HG03521 (cell line): Measurements from ENCODE around the gene SS18L1.

ENCODE experiments used
- ATAC-seq: cut with Tn5 transposase; IDR thresholded peaks from one replicate; pipeline ENCODE4 v1.9.1; 2021; ENCODE audit warnings: mild to moderate bottlenecking, moderate library complexity; ENCODE audit not compliant: unreplicated experiment

The SS18L1 gene

GRCh38 chr20:62168890-62169435 is 25.4 kb downstream of the SS18L1 start:
- ATAC-seq: no peak

- no peak for ATAC-seq
Measured at GRCh38 chr20:62170536-62170935, 27.0 kb downstream of the SS18L1 start.

DNA sequence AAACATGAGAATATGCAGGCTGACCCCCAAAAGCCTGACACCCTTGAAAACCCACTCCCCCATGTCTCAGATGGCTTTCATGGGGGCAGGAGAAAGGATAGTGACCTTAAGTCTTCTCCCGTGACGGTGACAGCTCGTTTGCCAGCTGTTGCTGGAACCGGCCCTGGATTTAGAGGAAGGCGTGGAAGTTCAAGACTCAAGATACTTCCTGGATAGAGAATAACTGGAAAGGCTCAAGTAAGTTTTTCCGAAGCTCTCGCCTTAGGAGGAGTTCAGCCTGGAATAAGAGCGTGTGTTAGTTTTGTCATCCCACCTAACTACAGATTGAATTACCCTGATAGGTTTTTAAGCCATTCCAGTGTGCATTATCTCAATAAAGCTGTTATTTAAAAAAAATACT is 27.7 kb downstream of the SS18L1 start:
- no peak for ATAC-seq

- no peak for ATAC-seq
Measured at GRCh38 chr20:62172666-62173065, 29.1 kb downstream of the SS18L1 start.

GRCh38 chr20:62174021-62174804 is 30.6 kb downstream of the SS18L1 start:
- no peak for ATAC-seq

DNA sequence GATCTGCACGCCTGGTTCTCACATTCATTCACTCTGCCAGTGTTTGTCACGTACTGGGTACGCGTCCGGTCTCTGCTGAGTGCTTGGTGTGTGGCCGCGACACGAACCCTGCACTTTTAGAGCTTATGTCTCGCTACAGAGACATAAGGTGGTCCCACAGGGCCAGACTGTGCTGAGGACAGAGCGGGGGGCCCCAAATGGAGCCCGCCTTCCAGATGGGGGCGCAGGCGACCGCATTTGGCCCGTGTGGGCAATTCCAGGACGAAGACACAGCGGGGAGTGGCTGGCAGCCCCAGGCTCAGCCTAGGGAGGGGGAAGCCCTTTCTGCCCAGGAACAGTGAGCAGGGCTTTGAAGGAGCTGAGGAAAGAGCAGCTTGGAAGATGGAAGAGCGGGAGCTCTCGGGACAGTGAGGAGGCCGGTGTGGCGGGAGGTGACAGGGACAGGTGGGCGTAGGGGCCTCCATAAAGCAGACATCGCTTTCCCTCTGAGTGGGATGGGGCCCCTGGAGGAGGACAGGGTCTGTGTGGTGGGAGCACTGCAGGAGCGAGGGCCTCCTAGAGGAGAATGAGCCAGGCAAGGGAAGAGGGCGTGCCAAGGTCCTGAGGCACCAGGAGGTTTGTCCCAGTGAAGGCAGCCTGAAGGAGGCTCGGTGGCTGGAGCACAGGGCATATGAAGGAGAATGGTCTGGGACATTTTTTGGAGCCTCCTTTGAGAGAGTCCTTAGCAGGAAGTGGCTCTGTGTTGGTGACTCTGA is 31.5 kb downstream of the SS18L1 start:
- no peak for ATAC-seq

- no peak for ATAC-seq
Measured at GRCh38 chr20:62175711-62176110, 32.1 kb downstream of the SS18L1 start.

GRCh38 chr20:62176866-62177265 is 33.3 kb downstream of the SS18L1 start:
- ATAC-seq: no peak

DNA sequence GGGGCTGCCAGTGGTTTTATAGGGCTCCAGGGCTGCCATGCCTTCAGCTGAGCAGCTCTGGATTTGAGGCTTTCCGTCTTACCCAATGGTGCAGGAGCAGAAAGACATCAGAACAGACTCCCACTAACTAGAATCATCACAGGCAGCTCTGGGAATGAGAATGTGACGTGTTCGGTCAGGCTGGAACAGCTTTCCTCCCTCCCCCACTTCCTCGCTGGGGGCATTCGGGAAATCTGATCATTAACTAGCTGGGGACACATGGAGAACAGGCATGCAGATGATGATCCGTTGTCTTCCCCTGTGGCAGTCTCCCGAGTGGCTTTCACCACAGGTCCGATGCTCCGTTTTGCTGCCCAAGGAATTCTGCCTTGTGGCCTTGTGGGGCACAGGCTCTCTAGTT is 33.7 kb downstream of the SS18L1 start:
- ATAC-seq: no peak

DNA sequence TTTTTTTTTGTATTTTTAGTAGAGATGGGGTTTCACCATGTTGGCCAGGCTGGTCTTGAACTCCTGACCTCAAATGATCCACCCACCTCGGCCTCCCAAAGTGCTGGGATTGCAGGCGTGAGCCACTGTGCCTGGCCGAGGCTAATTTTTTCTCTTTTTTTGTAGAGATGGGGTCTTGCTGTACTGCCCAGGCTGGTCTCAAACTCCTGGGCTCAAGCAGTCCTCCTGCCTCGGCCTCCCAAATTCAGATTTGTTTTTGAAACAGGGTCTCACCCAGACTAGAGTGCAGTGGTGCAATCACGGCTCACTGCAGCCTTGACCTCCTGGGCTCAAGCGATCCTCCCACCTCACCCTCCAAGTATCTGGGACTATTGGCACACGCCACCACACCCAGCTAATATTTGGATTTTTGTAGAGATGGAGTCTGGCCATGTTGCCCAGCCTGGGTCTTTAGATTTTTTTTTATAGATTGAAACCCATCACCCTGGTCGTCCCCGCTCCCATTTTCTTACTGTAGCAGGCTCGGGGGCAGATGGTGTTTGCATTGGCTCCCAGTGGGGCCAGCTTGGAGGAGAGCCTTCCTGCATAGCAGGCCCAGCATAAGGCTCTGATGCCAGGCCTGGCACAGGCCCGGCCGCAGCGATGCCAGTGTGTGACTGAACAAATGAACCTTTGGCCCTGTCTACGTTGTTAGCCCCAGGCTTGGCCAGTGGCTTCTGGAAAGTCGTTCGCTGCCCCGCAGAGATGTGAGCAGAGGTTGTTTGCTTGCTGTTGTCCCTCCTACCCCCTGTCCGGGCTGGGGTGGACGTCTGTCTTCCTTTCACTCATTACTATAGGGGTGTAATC is 35.0 kb downstream of the SS18L1 start:
- no peak for ATAC-seq

DNA sequence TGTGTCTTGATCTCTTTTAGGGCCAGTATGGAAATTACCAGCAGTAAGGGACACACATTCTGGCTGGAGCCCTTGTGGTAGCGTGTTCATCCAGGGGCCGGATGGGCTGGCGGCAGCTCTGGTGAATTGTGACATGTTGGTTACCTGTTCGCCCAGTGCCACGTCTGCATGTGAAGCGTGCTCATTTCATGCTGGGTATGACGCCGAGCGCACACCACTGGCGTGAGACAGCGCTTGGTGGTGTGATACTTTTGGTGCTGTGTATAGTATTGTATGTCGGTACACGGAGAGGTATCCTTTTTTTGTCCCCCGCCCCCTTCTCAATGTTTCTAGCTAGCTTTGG is 35.6 kb downstream of the SS18L1 start:
- ATAC-seq: no peak

- no peak for ATAC-seq
Measured at GRCh38 chr20:62181808-62182207, 38.2 kb downstream of the SS18L1 start.

DNA sequence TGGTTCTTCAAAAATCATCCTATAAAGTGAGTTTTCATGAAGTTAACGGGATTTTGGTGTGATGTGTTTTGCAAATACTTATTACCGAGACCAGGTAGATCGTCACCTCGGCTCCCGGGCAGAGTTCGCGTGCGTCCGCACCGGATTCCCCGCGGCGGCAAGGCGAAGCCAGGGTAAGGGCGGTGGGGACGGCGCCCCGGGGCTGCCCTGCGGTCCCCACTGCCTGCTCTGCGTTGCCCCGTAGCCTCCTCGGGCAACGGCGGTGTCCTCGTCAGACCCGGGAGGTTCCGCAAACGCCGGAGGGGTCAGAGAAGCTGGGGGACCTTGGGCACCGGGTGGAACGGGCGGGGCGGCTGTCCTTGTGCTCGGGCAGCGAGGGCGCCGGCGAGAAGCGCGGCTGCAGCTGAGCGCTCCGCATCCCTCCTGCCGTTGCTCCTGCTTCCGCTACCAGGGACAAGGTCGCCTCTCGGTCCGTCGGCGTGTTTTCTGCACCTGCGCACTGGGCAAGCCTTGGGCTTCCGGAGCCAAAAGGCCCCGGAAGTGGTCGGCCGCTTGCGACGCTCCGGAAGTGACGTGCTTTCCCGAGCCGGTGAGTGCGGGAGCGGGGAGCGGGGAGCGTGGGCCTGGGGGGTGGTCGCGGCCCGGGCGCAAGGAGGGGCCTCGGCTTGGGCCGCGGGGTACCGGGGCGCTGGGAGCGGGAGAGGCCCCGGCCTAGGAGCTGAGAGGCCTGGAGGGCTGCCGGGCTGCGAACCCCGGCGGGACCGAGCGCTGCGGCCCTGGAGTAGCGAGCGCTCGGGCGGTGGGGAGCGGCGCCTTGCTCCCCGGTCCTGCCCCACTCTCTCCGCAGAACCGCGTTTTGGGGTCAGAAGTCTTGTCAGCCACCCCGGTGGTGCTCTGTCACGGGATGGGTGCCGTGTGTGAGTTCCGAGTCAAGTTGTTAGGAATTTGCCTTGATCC is 39.2 kb downstream of the SS18L1 start, which contains the start of gene MTG2:
Gene MTG2, plus strand, starts transcription at position 560 of the 957 bp plus-strand sequence. CDS start 10,393 bp downstream, outside the sequence.
- peak; percentile 91 for ATAC-seq

DNA sequence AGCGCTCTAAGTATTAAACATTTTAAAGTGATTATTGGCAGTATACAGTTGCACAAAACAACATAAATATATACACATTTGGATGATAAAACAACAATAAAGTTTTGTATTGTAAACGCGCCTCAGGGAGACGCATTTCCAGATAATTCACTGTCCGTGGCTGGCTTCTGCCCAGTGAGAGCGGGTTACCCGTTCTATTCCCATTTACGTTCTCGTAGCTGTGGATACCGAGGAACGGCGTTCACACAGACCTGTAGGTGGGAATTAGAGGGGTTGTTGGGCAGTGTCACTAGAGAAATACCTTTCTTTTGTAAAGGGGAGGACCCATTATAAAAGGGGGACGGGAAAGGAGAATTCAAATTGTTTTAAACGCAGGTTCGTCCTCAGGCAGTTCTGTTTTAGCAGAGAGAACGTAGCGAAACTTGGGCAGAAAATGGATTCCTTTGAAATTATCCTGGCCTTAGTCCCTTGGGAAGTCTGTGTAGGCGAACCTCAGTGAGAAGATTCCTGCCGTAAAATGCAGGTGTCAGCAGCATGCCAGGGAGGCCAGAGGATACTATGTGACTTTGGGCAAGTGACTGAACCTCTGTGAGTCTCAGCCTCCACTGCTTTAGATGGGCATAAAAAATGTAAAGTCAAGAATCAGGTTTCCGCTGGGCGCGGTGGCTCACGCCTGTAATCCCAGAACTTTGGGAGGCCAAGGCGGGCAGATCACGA is 40.0 kb downstream of the SS18L1 start:
- no peak for ATAC-seq

- no peak for ATAC-seq
Measured at GRCh38 chr20:62186096-62186426, 42.5 kb downstream of the SS18L1 start.

GRCh38 chr20:62186887-62187866 is 43.6 kb downstream of the SS18L1 start:
- no peak for ATAC-seq

DNA sequence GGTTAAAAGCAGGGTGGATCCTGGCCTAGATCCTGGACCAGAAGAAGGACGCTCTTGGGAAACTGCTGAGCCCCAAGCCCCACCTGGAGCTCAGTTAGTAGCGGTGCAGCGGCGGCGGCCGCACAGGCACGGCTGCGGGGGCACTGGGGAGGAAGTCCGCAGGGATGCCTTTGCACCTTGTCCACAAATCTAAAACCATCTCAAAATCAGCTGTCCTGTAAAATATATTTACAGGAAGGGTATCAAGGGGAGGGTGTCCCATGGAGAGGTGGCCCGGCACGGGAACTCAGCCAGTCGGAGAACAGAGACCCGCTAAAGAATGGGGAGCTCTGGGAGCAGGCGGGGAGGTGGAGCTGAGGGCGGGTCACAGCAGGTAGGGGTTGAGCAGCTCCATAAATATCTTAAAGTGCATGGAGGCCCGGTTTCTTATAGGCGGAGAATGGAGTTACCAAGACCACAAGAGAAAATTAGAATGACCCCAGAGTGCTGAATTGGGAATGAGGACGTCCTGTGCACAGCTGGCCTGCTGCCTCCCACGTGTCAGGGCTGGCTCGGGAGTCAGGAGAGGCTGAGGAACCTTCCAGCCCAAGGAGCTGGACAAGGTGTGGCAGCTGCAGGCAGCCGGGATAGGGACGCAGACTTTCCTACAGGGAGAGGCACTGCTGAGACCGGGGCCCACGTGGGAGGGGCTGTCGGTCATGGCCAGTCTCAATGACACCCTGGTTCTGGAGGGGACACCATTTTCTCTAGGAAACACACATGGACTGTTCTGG is 47.3 kb downstream of the SS18L1 start:
- no peak for ATAC-seq
